Tibial artery (tissue), 4 donors: ENCODE results near the gene PHC3.

Experiments used
- DNase-seq, 2 donors: peaks; one replicate each; pipeline ENCODE4 v3.0.0-alpha.2; 2019
- H3K27ac ChIP-seq, 2 donors: fragments of 200-600 bp; sonication (generic) in 1 of 2; 1 replicate in 1 of 2; 2 replicates in 1 of 2; pipeline ENCODE4 v1.5.1; 2018 to 2019; ENCODE audit warnings: mild to moderate bottlenecking in 1 of 2
- H3K27me3 ChIP-seq, 2 donors: fragments of 200-600 bp; sonication (generic) in 1 of 2; one replicate each; pipeline versions ENCODE4 v1.5.1 to v1.6.0; 2016 to 2019
- H3K36me3 ChIP-seq, 3 donors: fragments of 200-600 bp; sonication (generic) in 2 of 3; one replicate each; pipeline ENCODE4 v1.5.1; 2016 to 2019; ENCODE audit warnings: mild to moderate bottlenecking in 2 of 3
- H3K4me1 ChIP-seq, 4 donors: fragments of 200-600 bp; sonication (generic) in 2 of 4; 1 replicate in 3 of 4; 2 replicates in 1 of 4; pipeline ENCODE4 v1.5.1; 2016 to 2019
- H3K4me3 ChIP-seq, 2 donors: fragments of 200-600 bp; sonication (generic) in 1 of 2; 1 replicate in 1 of 2; 2 replicates in 1 of 2; pipeline ENCODE4 v1.5.1; 2018 to 2019; ENCODE audit warnings: mild to moderate bottlenecking in 2 of 2
- H3K9me3 ChIP-seq, 3 donors: fragments of 200-600 bp; sonication (generic) in 1 of 3; one replicate each; pipeline ENCODE4 v1.5.1; 2016 to 2019
- CTCF ChIP-seq, 2 experiments: fragments of 200-600 bp in 1 of 2; fragments of 450-650 bp in 1 of 2; IDR thresholded peaks; one replicate each; pipeline ENCODE4 v1.5.1; 2017 to 2019; ENCODE audit warnings: antibody characterized with exemption in 2 of 2, mild to moderate bottlenecking in 1 of 2, moderate library complexity in 1 of 2
- intact Hi-C: fragments of 100-400 bp; cut with DNase I; formaldehyde crosslinking; loops from one replicate; pipeline ENCODE4 v1.15.0; 2023; ENCODE audit warnings: low total_unique reads

PHC3 gene

DNA sequence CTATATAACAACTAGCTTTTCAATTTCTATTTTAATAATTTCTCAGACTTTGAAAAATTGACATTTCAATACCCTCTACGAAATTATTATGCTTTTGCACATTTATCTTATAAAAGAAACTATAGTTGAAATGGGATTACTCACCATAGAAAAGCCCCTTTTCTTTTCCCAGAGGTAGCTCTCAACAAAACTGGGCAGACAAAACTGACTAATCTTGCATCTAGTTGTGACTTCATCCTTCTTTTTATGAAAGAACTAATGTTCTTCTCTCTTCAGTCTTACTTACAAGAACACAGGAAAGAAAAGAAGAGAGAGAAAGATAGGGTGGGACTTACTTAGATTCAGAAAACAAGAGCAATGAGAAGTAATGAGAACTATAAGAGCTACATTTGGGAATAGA is 82.8 kb downstream of the PHC3 start:
- TF ChIP-seq CTCF (IDR thresholded peaks at IDR 0.05) = no peak
- Histone ChIP-seq H3K9me3 (no peaks in the 10 kb centered on the region), H3K27me3 (no peaks in the 10 kb centered on the region), H3K4me1 (no peaks in the 10 kb centered on the region), H3K4me3 (no peak overlapping the region), H3K36me3 (peaks cover 74 to 94% (median 84%) of the 10 kb centered on the region in 3 donors), H3K27ac (no peak overlapping the region)
- DNase-seq = no peak
- intact Hi-C loops = no loop called here

GRCh38 chr3:170096342-170096741 is 85.2 kb downstream of the PHC3 start:
- no peak for TF ChIP-seq CTCF (IDR thresholded peaks at IDR 0.05)
- Histone ChIP-seq H3K4me3 (no peak overlapping the region), H3K27ac (no peak overlapping the region), H3K27me3 (no peaks in the 10 kb centered on the region), H3K36me3 (peaks cover 60 to 87% (median 63%) of the 10 kb centered on the region in 3 donors), H3K4me1 (no peaks in the 10 kb centered on the region), H3K9me3 (no peaks in the 10 kb centered on the region)
- DNase-seq = no peak
- intact Hi-C loops = no loop called here

DNA sequence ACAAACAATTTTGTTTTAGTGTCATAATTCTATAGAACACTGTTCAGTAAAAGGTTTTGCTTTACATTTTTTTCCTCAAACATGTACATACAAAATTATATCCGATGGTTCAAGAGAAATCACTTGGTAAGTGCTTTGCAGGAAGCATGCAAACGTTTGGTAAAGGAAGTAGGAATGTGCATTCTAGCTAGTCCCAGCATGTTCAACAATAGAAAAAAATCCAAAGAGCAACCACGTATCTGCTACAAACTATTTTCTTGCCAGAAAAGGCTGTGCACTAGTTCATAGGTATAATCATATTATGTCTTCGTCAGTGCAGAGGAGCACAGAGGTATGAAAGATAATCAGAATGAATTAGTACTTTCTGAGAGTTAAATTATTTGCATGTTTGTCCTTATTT is 85.8 kb downstream of the PHC3 start:
- no peak for DNase-seq
- Histone ChIP-seq H3K4me3 (no peak overlapping the region), H3K36me3 (peaks cover 56 to 87% (median 60%) of the 10 kb centered on the region in 3 donors), H3K27ac (no peak overlapping the region), H3K4me1 (no peaks in the 10 kb centered on the region), H3K9me3 (no peaks in the 10 kb centered on the region), H3K27me3 (no peaks in the 10 kb centered on the region)
- intact Hi-C loops = no loop called here
- no peak for TF ChIP-seq CTCF (IDR thresholded peaks at IDR 0.05)

GRCh38 chr3:170092907-170093306 is 88.6 kb downstream of the PHC3 start:
- DNase-seq = no peak
- intact Hi-C loops = no loop called here

DNA sequence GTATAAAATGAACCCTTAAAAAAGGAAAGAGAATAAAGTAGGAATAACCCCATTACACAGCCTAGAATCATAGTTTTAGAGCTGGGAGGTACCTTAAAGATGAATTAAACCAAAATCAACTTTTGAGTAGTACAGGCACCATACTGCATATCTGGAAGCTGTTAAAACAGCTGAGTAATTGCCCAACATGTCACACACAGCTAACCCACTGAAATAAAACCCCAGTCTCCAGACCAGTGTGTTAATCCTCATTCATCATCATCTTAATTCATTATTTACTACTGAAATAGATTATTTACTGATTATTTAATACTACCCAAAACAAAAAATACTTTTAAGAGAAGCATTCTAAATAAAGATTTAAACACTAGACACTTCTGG is 90.9 kb downstream of the PHC3 start:
- no peak for TF ChIP-seq CTCF (IDR thresholded peaks at IDR 0.05)
- Histone ChIP-seq H3K27me3 (no peaks in the 10 kb centered on the region), H3K9me3 (no peaks in the 10 kb centered on the region)

More at GRCh38 chr3:170092907-170093306, 88.6 kb downstream of the PHC3 start:
- TF ChIP-seq CTCF (IDR thresholded peaks at IDR 0.05) = no peak
- Histone ChIP-seq H3K9me3 (no peaks in the 10 kb centered on the region), H3K27me3 (no peaks in the 10 kb centered on the region), H3K36me3 (peaks cover 39 to 70% (median 40%) of the 10 kb centered on the region in 3 donors), H3K4me1 (no peaks in the 10 kb centered on the region), H3K27ac (no peak overlapping the region), H3K4me3 (no peak overlapping the region)

More for the DNA sequence above, 90.9 kb downstream of the PHC3 start:
- Histone ChIP-seq H3K4me3 (no peak overlapping the region), H3K27ac (no peak overlapping the region), H3K36me3 (peaks cover 33 to 61% (median 36%) of the 10 kb centered on the region in 3 donors), H3K4me1 (no peaks in the 10 kb centered on the region)
- intact Hi-C loops = no loop called here
- no peak for DNase-seq
